Smooth muscle cell (in vitro differentiated cells): Measurements from ENCODE around the gene PACS1. TPM values are rescaled to one million over a fixed set of nuclear protein-coding genes. Genes with fewer than 3 reads are reported as not detected.

Experiments used
- DNase-seq: peaks from one replicate; lab custom pipeline; 2025; ENCODE audit not compliant: unreplicated experiment; lab: John Stamatoyannopoulos, UW
- H2AFZ ChIP-seq: fragments of 200-600 bp; sonication (generic); 2 replicates; pipeline ENCODE4 v1.6.0; 2016; ENCODE audit warnings: antibody characterized with exemption, low read depth, mild to moderate bottlenecking
- H3F3A ChIP-seq: fragments of 200-600 bp; sonication (generic); 2 replicates; pipeline ENCODE4 v1.6.0; 2017; ENCODE audit warnings: antibody characterized with exemption, low read depth
- H3K27ac ChIP-seq: fragments of 200-600 bp; sonication (generic); 2 replicates; pipeline ENCODE4 v1.5.1; 2016; ENCODE audit warnings: low read depth, mild to moderate bottlenecking
- H3K27me3 ChIP-seq: fragments of 200-600 bp; sonication (generic); 2 replicates; pipeline ENCODE4 v1.6.1; 2016; ENCODE audit warnings: low read depth, mild to moderate bottlenecking
- H3K36me3 ChIP-seq: fragments of 200-600 bp; sonication (generic); 2 replicates; pipeline ENCODE4 v1.5.1; 2016; ENCODE audit warnings: low read depth
- H3K4me1 ChIP-seq: fragments of 200-600 bp; sonication (generic); 2 replicates; pipeline ENCODE4 v1.5.1; 2016; ENCODE audit warnings: low read depth
- H3K4me2 ChIP-seq: fragments of 200-600 bp; sonication (generic); 2 replicates; pipeline ENCODE4 v1.6.0; 2016; ENCODE audit warnings: mild to moderate bottlenecking
- H3K4me3 ChIP-seq: fragments of 200-600 bp; sonication (generic); 2 replicates; pipeline ENCODE4 v1.5.1; 2016; ENCODE audit warnings: mild to moderate bottlenecking
- H3K79me2 ChIP-seq: fragments of 200-600 bp; sonication (generic); 2 replicates; pipeline ENCODE4 v1.6.0; 2016; ENCODE audit warnings: low read depth, mild to moderate bottlenecking
- H3K9ac ChIP-seq: fragments of 200-600 bp; sonication (generic); 2 replicates; pipeline ENCODE4 v1.6.0; 2016; ENCODE audit warnings: low read depth
- H3K9me3 ChIP-seq: fragments of 200-600 bp; sonication (generic); replicated peaks from 2 replicates; pipeline ENCODE4 v1.5.1; 2016; ENCODE audit warnings: low read depth
- H4K20me1 ChIP-seq: fragments of 200-600 bp; sonication (generic); 2 replicates; pipeline ENCODE4 v1.6.0; 2016; ENCODE audit warnings: low read depth
- CTCF ChIP-seq: fragments of 200-600 bp; sonication (generic); IDR thresholded peaks from 2 replicates; pipeline ENCODE4 v1.5.1; 2017; ENCODE audit warnings: borderline replicate concordance, mild to moderate bottlenecking, antibody characterized with exemption; ENCODE audit not compliant: insufficient read depth, poor library complexity, severe bottlenecking
- WGBS: methylation state at CpG from one replicate; pipeline ENCODE4 v1.1.7; 2016; ENCODE audit warnings: low lambda C conversion rate; 5-methylcytosine and 5-hydroxymethylcytosine counted together
- polyA plus RNA-seq: library from polyadenylated mRNA; unstranded; fragments of >200 nt; fragmentation: Nextera tagmentation; extraction: Ambion mirVana; gene quantifications from 2 replicates; pipeline ENCODE4 v1.2.1, GENCODE V29; 2016
- total RNA-seq: library from RNA; depleted of rRNA; stranded (reverse); fragments of >200 nt; gene quantifications from 2 replicates; pipeline ENCODE4 v1.2.3, GENCODE V29; 2014

Gene PACS1
- total and polyA plus RNA-seq, 2 experiments from 2014 or later: 87.6 to 140 TPM

- H2AFZ ChIP-seq: no peak overlapping the region
- WGBS: 21% methylated on average over 8 of the region's 8 CpGs
- TF ChIP-seq CTCF: no peak
- no peak overlapping the region for H3K4me3 ChIP-seq
- H3K79me2 ChIP-seq: peaks cover 80% of the 10 kb centered on the region
- H3K36me3 ChIP-seq: no peaks in the 10 kb centered on the region
- H3K9ac ChIP-seq: no peak overlapping the region
- H3K4me1 ChIP-seq: no peaks in the 10 kb centered on the region
- DNase-seq: no peak
- peaks cover 9% of the 10 kb centered on the region for H3F3A ChIP-seq
- H3K9me3 ChIP-seq: no peaks in the 10 kb centered on the region
- H3K27me3 ChIP-seq: no peaks in the 10 kb centered on the region
- H4K20me1 ChIP-seq: peaks cover 99% of the 10 kb centered on the region
- H3K27ac ChIP-seq: peak overlapping the region; percentile 66
- peak overlapping the region; percentile 24 for H3K4me2 ChIP-seq
These were observed 102.1 kb downstream of the PACS1 start for GRCh38 chr11:66172146-66172545.

GRCh38 chr11:66176650-66177049 is 106.6 kb downstream of the PACS1 start:
- H3K27me3 ChIP-seq: no peaks in the 10 kb centered on the region
- no peaks in the 10 kb centered on the region for H3K9me3 ChIP-seq
- no peaks in the 10 kb centered on the region for H3K36me3 ChIP-seq
- no peak for TF ChIP-seq CTCF
- H3F3A ChIP-seq: peaks cover 7% of the 10 kb centered on the region
- WGBS: 80% methylated on average over 7 of the region's 7 CpGs
- no peak overlapping the region for H2AFZ ChIP-seq
- no peak overlapping the region for H3K4me2 ChIP-seq
- H4K20me1 ChIP-seq: peaks cover 97% of the 10 kb centered on the region
- H3K79me2 ChIP-seq: peaks cover 83% of the 10 kb centered on the region
- H3K4me1 ChIP-seq: no peaks in the 10 kb centered on the region
- H3K9ac ChIP-seq: no peak overlapping the region
- DNase-seq: no peak
- no peak overlapping the region for H3K4me3 ChIP-seq
- H3K27ac ChIP-seq: peak overlapping the region; percentile 12

- Histone ChIP-seq H3K9me3 (no peaks in the 10 kb centered on the region), H3K36me3 (no peaks in the 10 kb centered on the region), H3K79me2 (peaks cover 96% of the 10 kb centered on the region), H3K27ac (no peak overlapping the region), H2AFZ (no peak overlapping the region), H3K4me3 (no peak overlapping the region), H3F3A (peaks cover 4% of the 10 kb centered on the region), H3K4me2 (no peak overlapping the region), H4K20me1 (peaks cover 97% of the 10 kb centered on the region), H3K27me3 (no peaks in the 10 kb centered on the region), H3K4me1 (no peaks in the 10 kb centered on the region), H3K9ac (no peak overlapping the region)
- TF ChIP-seq CTCF: no peak
- no peak for DNase-seq
- WGBS: 99% methylated on average over 2 of the region's 2 CpGs
These were observed 108.1 kb downstream of the PACS1 start for GRCh38 chr11:66178183-66178582.

- Histone ChIP-seq H2AFZ (no peak overlapping the region), H3K9me3 (no peaks in the 10 kb centered on the region), H3K4me2 (no peak overlapping the region), H4K20me1 (peaks cover 97% of the 10 kb centered on the region), H3K27ac (no peak overlapping the region), H3K4me3 (no peak overlapping the region), H3K36me3 (no peaks in the 10 kb centered on the region), H3K4me1 (no peaks in the 10 kb centered on the region), H3F3A (peaks cover 4% of the 10 kb centered on the region), H3K79me2 (peaks cover 96% of the 10 kb centered on the region), H3K27me3 (no peaks in the 10 kb centered on the region), H3K9ac (no peak overlapping the region)
- no peak for TF ChIP-seq CTCF
- no peak for DNase-seq
These were observed 108.8 kb downstream of the PACS1 start for GRCh38 chr11:66178871-66179270.
